OCI-LY3 (cell line): ENCODE measurements around the gene TMED8.

ENCODE experiments used
- H2AFZ ChIP-seq: fragments of 200-600, 300-600 bp; shearing (Covaris generic); 2 replicates; pipeline ENCODE4 v1.6.0; 2014; ENCODE audit warnings: antibody characterized with exemption, low read depth, low read length
- H3K27ac ChIP-seq: fragments of 200-600, 300-600 bp; sonication (generic); 2 replicates; pipeline ENCODE4 v1.5.1; 2014; ENCODE audit warnings: mild to moderate bottlenecking, low read length, moderate library complexity, mixed read lengths
- H3K27me3 ChIP-seq: fragments of 200-600, 300-600 bp; sonication (generic); 2 replicates; pipeline ENCODE4 v1.6.1; 2014; ENCODE audit warnings: low read depth, low read length, mixed read lengths
- H3K36me3 ChIP-seq: fragments of 200-600, 300-600 bp; sonication (generic); replicated peaks from 2 replicates; pipeline ENCODE3; 2014; ENCODE audit warnings: low read depth, low read length, mixed read lengths
- H3K4me1 ChIP-seq: fragments of 300-600, 200-600 bp; sonication (generic); 2 replicates; pipeline ENCODE4 v1.6.1; 2014; ENCODE audit warnings: low read length, mixed read lengths
- H3K4me2 ChIP-seq: fragments of 200-600, 300-600 bp; sonication (generic); 2 replicates; pipeline ENCODE4 v1.6.1; 2014; ENCODE audit warnings: low read length, mixed read lengths
- H3K4me3 ChIP-seq: fragments of 300-600, 200-600 bp; sonication (generic); 2 replicates; pipeline ENCODE4 v1.5.1; 2014; ENCODE audit warnings: antibody characterized with exemption, mild to moderate bottlenecking, low read length, moderate library complexity
- H3K79me2 ChIP-seq: fragments of 300-600, 200-600 bp; shearing (Covaris generic); 2 replicates; pipeline ENCODE4 v1.6.1; 2014; ENCODE audit warnings: mild to moderate bottlenecking, low read length, mixed read lengths
- H3K9ac ChIP-seq: fragments of 300-600, 200-600 bp; shearing (Covaris generic); 2 replicates; pipeline ENCODE4 v1.6.0; 2014; ENCODE audit warnings: mild to moderate bottlenecking, low read length, moderate library complexity
- H3K9me3 ChIP-seq: fragments of 200-600, 300-600 bp; shearing (Covaris generic); 2 replicates; pipeline ENCODE4 v1.6.1; 2014; ENCODE audit warnings: low read length, mixed read lengths; ENCODE audit not compliant: insufficient read depth
- H4K20me1 ChIP-seq: fragments of 200-600, 300-600 bp; sonication (generic); 2 replicates; pipeline ENCODE4 v1.6.1; 2016; ENCODE audit warnings: low read length, mixed read lengths; ENCODE audit not compliant: insufficient read depth
- CTCF ChIP-seq: fragments of 200-600, 300-600 bp; sonication (generic); IDR thresholded peaks from 2 replicates; pipeline ENCODE4 v1.5.1; 2014; ENCODE audit warnings: antibody characterized with exemption, low read length, low read depth
- EZH2phosphoT487 ChIP-seq: fragments of 200-600 bp; shearing (Covaris generic); IDR thresholded peaks from 2 replicates; pipeline ENCODE4 v1.6.1; 2018; ENCODE audit warnings: antibody characterized with exemption, mixed run types, low read depth

TMED8 gene

GRCh38 chr14:77302926-77303325 is 74.0 kb downstream of the TMED8 start:
- H3K4me1 ChIP-seq: peaks cover 10% of the 10 kb centered on the region
- H3K9ac ChIP-seq: no peak overlapping the region
- H3K9me3 ChIP-seq: no peaks in the 10 kb centered on the region
- TF ChIP-seq CTCF (no peak), EZH2phosphoT487 (no peak)
- no peak overlapping the region for H3K4me2 ChIP-seq
- H3K27me3 ChIP-seq: no peaks in the 10 kb centered on the region
- H4K20me1 ChIP-seq: no peaks in the 10 kb centered on the region
- no peak overlapping the region for H3K4me3 ChIP-seq
- no peaks in the 10 kb centered on the region for H3K79me2 ChIP-seq
- H2AFZ ChIP-seq: no peak overlapping the region
- H3K36me3 ChIP-seq: no peaks in the 10 kb centered on the region
- H3K27ac ChIP-seq: no peak overlapping the region

- no peaks in the 10 kb centered on the region for H4K20me1 ChIP-seq
- no peaks in the 10 kb centered on the region for H3K27me3 ChIP-seq
- no peaks in the 10 kb centered on the region for H3K79me2 ChIP-seq
- H3K4me2 ChIP-seq: no peak overlapping the region
- no peaks in the 10 kb centered on the region for H3K9me3 ChIP-seq
- no peaks in the 10 kb centered on the region for H3K36me3 ChIP-seq
- TF ChIP-seq EZH2phosphoT487: no peak
- peak; percentile 90 for TF ChIP-seq CTCF
- no peak overlapping the region for H3K27ac ChIP-seq
- H2AFZ ChIP-seq: no peak overlapping the region
- H3K4me1 ChIP-seq: no peaks in the 10 kb centered on the region
- H3K9ac ChIP-seq: no peak overlapping the region
- no peak overlapping the region for H3K4me3 ChIP-seq
Measured at GRCh38 chr14:77301103-77301502, 75.8 kb downstream of the TMED8 start.

GRCh38 chr14:77299771-77300170 is 77.1 kb downstream of the TMED8 start:
- no peaks in the 10 kb centered on the region for H3K9me3 ChIP-seq
- no peak overlapping the region for H3K9ac ChIP-seq
- no peaks in the 10 kb centered on the region for H3K4me1 ChIP-seq
- no peak overlapping the region for H3K4me3 ChIP-seq
- no peak overlapping the region for H2AFZ ChIP-seq
- H3K4me2 ChIP-seq: no peak overlapping the region
- H3K79me2 ChIP-seq: no peaks in the 10 kb centered on the region
- H3K27ac ChIP-seq: no peak overlapping the region
- H3K27me3 ChIP-seq: no peaks in the 10 kb centered on the region
- H4K20me1 ChIP-seq: no peaks in the 10 kb centered on the region
- TF ChIP-seq CTCF (no peak), EZH2phosphoT487 (no peak)
- H3K36me3 ChIP-seq: peaks cover 4% of the 10 kb centered on the region

GRCh38 chr14:77296906-77297305 is 80.0 kb downstream of the TMED8 start:
- no peaks in the 10 kb centered on the region for H3K9me3 ChIP-seq
- H3K27ac ChIP-seq: no peak overlapping the region
- H3K4me1 ChIP-seq: no peaks in the 10 kb centered on the region
- H3K4me3 ChIP-seq: no peak overlapping the region
- H3K4me2 ChIP-seq: no peak overlapping the region
- H3K9ac ChIP-seq: no peak overlapping the region
- peaks cover 8% of the 10 kb centered on the region for H3K36me3 ChIP-seq
- H4K20me1 ChIP-seq: no peaks in the 10 kb centered on the region
- TF ChIP-seq EZH2phosphoT487: no peak
- no peak for TF ChIP-seq CTCF
- H3K79me2 ChIP-seq: no peaks in the 10 kb centered on the region
- H3K27me3 ChIP-seq: no peaks in the 10 kb centered on the region
- no peak overlapping the region for H2AFZ ChIP-seq
